OCI-LY3 (cell line): ENCODE data around the gene CLGN.
A peak's percentile ranks its signal among the peaks of the same experiment; 100 is the strongest.

Experiments used
- H2AFZ ChIP-seq: fragments of 200-600, 300-600 bp; shearing (Covaris generic); 2 replicates; pipeline ENCODE4 v1.6.0; 2014; ENCODE audit warnings: antibody characterized with exemption, low read depth, low read length
- H3K27ac ChIP-seq: fragments of 200-600, 300-600 bp; sonication (generic); 2 replicates; pipeline ENCODE4 v1.5.1; 2014; ENCODE audit warnings: mild to moderate bottlenecking, low read length, moderate library complexity, mixed read lengths
- H3K27me3 ChIP-seq: fragments of 200-600, 300-600 bp; sonication (generic); 2 replicates; pipeline ENCODE4 v1.6.1; 2014; ENCODE audit warnings: low read depth, low read length, mixed read lengths
- H3K36me3 ChIP-seq: fragments of 200-600, 300-600 bp; sonication (generic); replicated peaks from 2 replicates; pipeline ENCODE3; 2014; ENCODE audit warnings: low read depth, low read length, mixed read lengths
- H3K4me1 ChIP-seq: fragments of 300-600, 200-600 bp; sonication (generic); 2 replicates; pipeline ENCODE4 v1.6.1; 2014; ENCODE audit warnings: low read length, mixed read lengths
- H3K4me2 ChIP-seq: fragments of 200-600, 300-600 bp; sonication (generic); 2 replicates; pipeline ENCODE4 v1.6.1; 2014; ENCODE audit warnings: low read length, mixed read lengths
- H3K4me3 ChIP-seq: fragments of 300-600, 200-600 bp; sonication (generic); 2 replicates; pipeline ENCODE4 v1.5.1; 2014; ENCODE audit warnings: antibody characterized with exemption, mild to moderate bottlenecking, low read length, moderate library complexity
- H3K79me2 ChIP-seq: fragments of 300-600, 200-600 bp; shearing (Covaris generic); 2 replicates; pipeline ENCODE4 v1.6.1; 2014; ENCODE audit warnings: mild to moderate bottlenecking, low read length, mixed read lengths
- H3K9ac ChIP-seq: fragments of 300-600, 200-600 bp; shearing (Covaris generic); 2 replicates; pipeline ENCODE4 v1.6.0; 2014; ENCODE audit warnings: mild to moderate bottlenecking, low read length, moderate library complexity
- H3K9me3 ChIP-seq: fragments of 200-600, 300-600 bp; shearing (Covaris generic); 2 replicates; pipeline ENCODE4 v1.6.1; 2014; ENCODE audit warnings: low read length, mixed read lengths; ENCODE audit not compliant: insufficient read depth
- H4K20me1 ChIP-seq: fragments of 200-600, 300-600 bp; sonication (generic); 2 replicates; pipeline ENCODE4 v1.6.1; 2016; ENCODE audit warnings: low read length, mixed read lengths; ENCODE audit not compliant: insufficient read depth
- EZH2phosphoT487 ChIP-seq: fragments of 200-600 bp; shearing (Covaris generic); IDR thresholded peaks from 2 replicates; pipeline ENCODE4 v1.6.1; 2018; ENCODE audit warnings: antibody characterized with exemption, mixed run types, low read depth
- TF ChIP-seq, protein P1 (sequence below): fragments of 200-600, 300-600 bp; sonication (generic); IDR thresholded peaks from 2 replicates; pipeline ENCODE4 v1.5.1; 2014; ENCODE audit warnings: antibody characterized with exemption, low read length, low read depth

CLGN gene

DNA sequence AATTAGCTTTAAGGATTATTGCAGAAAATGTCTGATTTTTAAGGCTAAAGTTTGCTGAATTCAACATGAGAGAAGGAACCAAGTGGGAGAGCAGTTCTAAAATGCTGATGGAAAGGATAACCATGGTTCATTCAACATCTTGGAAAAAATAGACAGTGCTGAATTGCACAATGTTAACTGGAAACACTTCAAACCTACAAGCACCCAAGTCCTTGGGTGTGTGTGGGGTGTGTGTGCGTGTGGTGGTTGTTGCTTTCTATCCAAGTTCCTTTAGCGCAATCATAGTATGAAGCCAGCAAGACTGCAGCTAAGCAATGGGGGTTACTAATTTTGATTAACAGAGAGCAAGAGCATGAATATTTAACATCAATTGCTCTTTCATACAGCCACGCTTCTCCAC, 83.3 kb downstream of the CLGN start:
- Histone ChIP-seq H2AFZ (no peak overlapping the region), H3K27me3 (peaks cover 33% of the 10 kb centered on the region), H3K4me2 (no peak overlapping the region), H3K36me3 (no peaks in the 10 kb centered on the region), H3K79me2 (no peaks in the 10 kb centered on the region), H3K9me3 (no peaks in the 10 kb centered on the region), H3K27ac (no peak overlapping the region), H4K20me1 (no peaks in the 10 kb centered on the region), H3K4me1 (peaks cover 6% of the 10 kb centered on the region), H3K9ac (no peak overlapping the region), H3K4me3 (no peak overlapping the region)
- TF ChIP-seq, protein P1, sequence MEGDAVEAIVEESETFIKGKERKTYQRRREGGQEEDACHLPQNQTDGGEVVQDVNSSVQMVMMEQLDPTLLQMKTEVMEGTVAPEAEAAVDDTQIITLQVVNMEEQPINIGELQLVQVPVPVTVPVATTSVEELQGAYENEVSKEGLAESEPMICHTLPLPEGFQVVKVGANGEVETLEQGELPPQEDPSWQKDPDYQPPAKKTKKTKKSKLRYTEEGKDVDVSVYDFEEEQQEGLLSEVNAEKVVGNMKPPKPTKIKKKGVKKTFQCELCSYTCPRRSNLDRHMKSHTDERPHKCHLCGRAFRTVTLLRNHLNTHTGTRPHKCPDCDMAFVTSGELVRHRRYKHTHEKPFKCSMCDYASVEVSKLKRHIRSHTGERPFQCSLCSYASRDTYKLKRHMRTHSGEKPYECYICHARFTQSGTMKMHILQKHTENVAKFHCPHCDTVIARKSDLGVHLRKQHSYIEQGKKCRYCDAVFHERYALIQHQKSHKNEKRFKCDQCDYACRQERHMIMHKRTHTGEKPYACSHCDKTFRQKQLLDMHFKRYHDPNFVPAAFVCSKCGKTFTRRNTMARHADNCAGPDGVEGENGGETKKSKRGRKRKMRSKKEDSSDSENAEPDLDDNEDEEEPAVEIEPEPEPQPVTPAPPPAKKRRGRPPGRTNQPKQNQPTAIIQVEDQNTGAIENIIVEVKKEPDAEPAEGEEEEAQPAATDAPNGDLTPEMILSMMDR: no peak
- TF ChIP-seq EZH2phosphoT487: no peak

DNA sequence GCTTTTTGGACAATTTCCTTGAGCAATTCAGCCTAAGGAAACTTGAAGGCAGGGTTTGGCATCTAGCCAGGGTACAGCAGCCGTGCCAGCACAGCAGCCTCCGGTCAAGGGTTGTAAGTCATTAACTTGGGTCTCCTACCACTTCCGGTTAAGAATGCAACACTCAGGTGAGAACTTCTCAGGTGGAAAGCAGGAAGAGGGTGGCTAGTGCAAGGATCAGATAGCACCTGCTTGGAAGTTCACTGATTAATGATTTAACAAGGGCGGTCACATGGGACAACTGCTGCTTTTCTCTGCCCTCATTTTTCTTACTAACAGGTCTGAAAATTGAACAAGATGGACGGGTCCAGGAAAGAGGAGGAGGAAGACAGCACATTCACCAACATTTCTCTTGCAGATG, 84.1 kb downstream of the CLGN start:
- Histone ChIP-seq H4K20me1 (no peaks in the 10 kb centered on the region), H3K4me2 (peak overlapping the region; percentile 64), H3K36me3 (no peaks in the 10 kb centered on the region), H3K4me3 (peak overlapping the region; percentile 54), H2AFZ (peak overlapping the region; percentile 80), H3K79me2 (no peaks in the 10 kb centered on the region), H3K9me3 (no peaks in the 10 kb centered on the region), H3K27ac (no peak overlapping the region), H3K27me3 (peaks cover 27% of the 10 kb centered on the region), H3K4me1 (peaks cover 6% of the 10 kb centered on the region), H3K9ac (no peak overlapping the region)
- no peak for TF ChIP-seq EZH2phosphoT487
- TF ChIP-seq, protein P1: no peak

DNA sequence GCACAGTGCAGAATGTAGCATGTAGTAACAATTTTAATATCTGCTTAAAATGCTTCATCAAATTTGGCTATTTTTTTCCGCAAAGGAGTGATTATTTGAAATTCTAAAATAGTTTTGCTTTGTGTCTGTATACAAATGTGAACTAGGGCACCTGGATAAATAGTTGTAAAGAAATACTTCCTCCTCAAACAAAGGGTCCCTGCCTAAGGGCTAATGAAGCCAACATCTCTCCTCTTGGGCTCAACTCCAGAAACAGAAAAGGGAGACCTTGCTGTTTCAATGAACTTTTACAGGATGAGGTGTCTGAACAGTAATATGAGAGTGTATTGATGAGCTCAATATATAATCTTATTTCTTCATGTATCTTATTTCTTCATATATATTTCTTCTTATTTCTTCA, 84.8 kb downstream of the CLGN start:
- no peaks in the 10 kb centered on the region for H3K36me3 ChIP-seq
- no peak overlapping the region for H3K4me2 ChIP-seq
- peaks cover 27% of the 10 kb centered on the region for H3K27me3 ChIP-seq
- H3K79me2 ChIP-seq: no peaks in the 10 kb centered on the region
- no peaks in the 10 kb centered on the region for H4K20me1 ChIP-seq
- H3K9ac ChIP-seq: no peak overlapping the region
- no peak overlapping the region for H3K27ac ChIP-seq
- peaks cover 6% of the 10 kb centered on the region for H3K4me1 ChIP-seq
- no peak overlapping the region for H2AFZ ChIP-seq
- TF ChIP-seq, protein P1: no peak
- TF ChIP-seq EZH2phosphoT487: no peak
- H3K9me3 ChIP-seq: no peaks in the 10 kb centered on the region
- no peak overlapping the region for H3K4me3 ChIP-seq
